Caco-2 (cell line): Measurements from ENCODE around the gene CCDC102B. TPM values are rescaled to one million over a fixed set of nuclear protein-coding genes. Genes with fewer than 3 reads are reported as not detected.
"Not testable (repeated sequence)": the region's sequence is repeated elsewhere in the genome, so short reads cannot be mapped to it uniquely, and the experiment has no call there.

ENCODE experiments used
- BruUV-seq: library from RNA; stranded (reverse); fragments of 400-500 nt; replicated peaks from 2 replicates; lab custom pipeline; 2021; lab: Mats Ljungman, UMichigan
- CTCF ChIA-PET: fragments of 300-600 bp; sonication (Branson Sonifier 250); formaldehyde crosslinking; loops from one replicate; lab custom pipeline; 2022; ENCODE audit warnings: antibody characterized with exemption; lab: Charles Lee
- POLR2A ChIA-PET: fragments of 300-600 bp; sonication (Branson Sonifier 250); formaldehyde crosslinking; loops from one replicate; lab custom pipeline; 2022; ENCODE audit warnings: antibody characterized with exemption; lab: Charles Lee
- DNase-seq, 2 experiments: peaks; one replicate each; pipeline versions ENCODE4 v3.0.0 to v3.0.0-alpha.2; 2020 to 2022
- H3K27me3 ChIP-seq: replicated peaks from 2 replicates; pipeline ENCODE4 v1.6.0; 2011; ENCODE audit warnings: low read length; ENCODE audit not compliant: control insufficient read depth, insufficient read depth
- H3K36me3 ChIP-seq: 2 replicates; pipeline ENCODE4 v1.5.1; 2011; ENCODE audit warnings: low read length; ENCODE audit not compliant: control insufficient read depth, insufficient read depth
- H3K4me1 ChIP-seq: fragments of 250-450 bp; sonication (Bioruptor Pico); 2 replicates; pipeline ENCODE4 v1.5.1; 2020; ENCODE audit warnings: mild to moderate bottlenecking
- H3K4me3 ChIP-seq: 2 replicates; pipeline ENCODE4 v1.5.1; 2011; ENCODE audit warnings: low read depth, mild to moderate bottlenecking, control low read depth, low read length
- H3K9me3 ChIP-seq: fragments of 250-450 bp; sonication (Bioruptor Pico); 2 replicates; pipeline ENCODE4 v1.5.1; 2020; ENCODE audit warnings: mild to moderate bottlenecking, moderate library complexity
- H3K27ac Mint-ChIP-seq: one replicate; pipeline ENCODE4 v1.8.0; 2022; ENCODE audit warnings: mixed read lengths; ENCODE audit not compliant: unreplicated experiment
- H3K27me3 Mint-ChIP-seq: one replicate; pipeline ENCODE4 v1.8.0; 2022; ENCODE audit warnings: mixed read lengths; ENCODE audit not compliant: insufficient read depth, unreplicated experiment
- H3K36me3 Mint-ChIP-seq: one replicate; pipeline ENCODE4 v1.8.0; 2022; ENCODE audit warnings: mild to moderate bottlenecking, mixed read lengths; ENCODE audit not compliant: insufficient read depth, unreplicated experiment
- H3K4me1 Mint-ChIP-seq: one replicate; pipeline ENCODE4 v1.8.0; 2022; ENCODE audit warnings: low read depth, mixed read lengths; ENCODE audit not compliant: unreplicated experiment
- H3K4me3 Mint-ChIP-seq: one replicate; pipeline ENCODE4 v1.8.0; 2022; ENCODE audit warnings: mild to moderate bottlenecking, moderate library complexity, mixed read lengths; ENCODE audit not compliant: unreplicated experiment
- H3K9me3 Mint-ChIP-seq: one replicate; pipeline ENCODE4 v1.8.0; 2022; ENCODE audit warnings: mixed read lengths; ENCODE audit not compliant: unreplicated experiment
- CTCF ChIP-seq, 2 experiments: fragments of 200-600 bp in 1 of 2; IDR thresholded peaks; 1 replicate in 1 of 2; 2 replicates in 1 of 2; pipeline versions ENCODE4 v1.5.1 to v1.8.0; 2011 to 2022; ENCODE audit warnings: antibody characterized with exemption in 1 of 2, control low read depth in 1 of 2, inconsistent platforms in 1 of 2, low read depth in 1 of 2, low read length in 1 of 2, mild to moderate bottlenecking in 1 of 2, moderate library complexity in 1 of 2; ENCODE audit not compliant: insufficient read depth in 1 of 2, severe bottlenecking in 1 of 2, unreplicated experiment in 1 of 2
- intact Hi-C: fragments of 100-400 bp; cut with micrococcal nuclease; formaldehyde crosslinking; loops from one replicate; pipeline ENCODE4 v1.10.0; 2022; ENCODE audit not compliant: unreplicated experiment
- total RNA-seq: library from RNA; stranded (reverse); gene quantifications from 2 replicates; pipeline ENCODE4 v1.2.3, GENCODE V29; 2022

Gene CCDC102B
- total RNA-seq, 1 experiment from 2014 or later = 1.1 TPM

GRCh38 chr18:68997845-68998244, 200.0 kb downstream of the CCDC102B start:
- Mint-ChIP-seq H3K4me3 (no peak overlapping the region), H3K36me3 (no peaks in the 10 kb centered on the region), H3K4me1 (no peaks in the 10 kb centered on the region), H3K27ac (no peak overlapping the region), H3K27me3 (no peaks in the 10 kb centered on the region), H3K9me3 (no peaks in the 10 kb centered on the region)
- BruUV-seq = no TSS peak
- POLR2A ChIA-PET = no interaction called here
- Histone ChIP-seq H3K4me1 (no peaks in the 10 kb centered on the region), H3K9me3 (no peaks in the 10 kb centered on the region), H3K27me3 (no peaks in the 10 kb centered on the region), H3K36me3 (no peaks in the 10 kb centered on the region), H3K4me3 (no peak overlapping the region)
- CTCF ChIA-PET = no interaction called here
- intact Hi-C loops = no loop called here
- no peak for DNase-seq
- TF ChIP-seq CTCF (IDR thresholded peaks at IDR 0.05; ENCODE audit: insufficient read depth in 1 of 2, low read depth in 1 of 2, low read length in 1 of 2, severe bottlenecking in 1 of 2, unreplicated experiment in 1 of 2) = no peak

GRCh38 chr18:69000366-69000765, 202.5 kb downstream of the CCDC102B start:
- Histone ChIP-seq H3K9me3 (no peaks in the 10 kb centered on the region), H3K4me1 (no peaks in the 10 kb centered on the region), H3K27me3 (no peaks in the 10 kb centered on the region), H3K36me3 (no peaks in the 10 kb centered on the region), H3K4me3 (no peak overlapping the region)
- BruUV-seq = no TSS peak
- Mint-ChIP-seq H3K27ac (no peak overlapping the region), H3K4me3 (no peak overlapping the region), H3K9me3 (no peaks in the 10 kb centered on the region), H3K4me1 (no peaks in the 10 kb centered on the region), H3K27me3 (no peaks in the 10 kb centered on the region), H3K36me3 (no peaks in the 10 kb centered on the region)
- DNase-seq = no peak
- ChIA-PET CTCF (no interaction called here), POLR2A (no interaction called here)
- TF ChIP-seq CTCF (IDR thresholded peaks at IDR 0.05; ENCODE audit: insufficient read depth in 1 of 2, low read depth in 1 of 2, low read length in 1 of 2, severe bottlenecking in 1 of 2, unreplicated experiment in 1 of 2) = no peak
- intact Hi-C loops = loop anchor here (10.0 kb wide), 1 partner anchor 76 kb away; no protein-coding TSS in a partner anchor

GRCh38 chr18:69002233-69002632, 204.4 kb downstream of the CCDC102B start:
- no peak for DNase-seq
- intact Hi-C loops = loop anchor here (10.0 kb wide), 1 partner anchor 77 kb away; no protein-coding TSS in a partner anchor
- H3K4me3 Mint-ChIP-seq = no peak overlapping the region

GRCh38 chr18:69006212-69006611, 208.3 kb downstream of the CCDC102B start:
- H3K4me1 ChIP-seq, H3K27ac Mint-ChIP-seq, H3K36me3 Mint-ChIP-seq, POLR2A ChIA-PET, H3K27me3 ChIP-seq, CTCF ChIA-PET, H3K4me1 Mint-ChIP-seq, DNase-seq, BruUV-seq, H3K36me3 ChIP-seq, H3K4me3 Mint-ChIP-seq, H3K9me3 ChIP-seq, H3K4me3 ChIP-seq, H3K27me3 Mint-ChIP-seq, H3K9me3 Mint-ChIP-seq: not testable (repeated sequence)
- intact Hi-C loops = loop anchor here (10.0 kb wide), 1 partner anchor 81 kb away; no protein-coding TSS in a partner anchor

More at GRCh38 chr18:69002233-69002632, 204.4 kb downstream of the CCDC102B start:
- TF ChIP-seq CTCF (IDR thresholded peaks at IDR 0.05; ENCODE audit: insufficient read depth in 1 of 2, low read depth in 1 of 2, low read length in 1 of 2, severe bottlenecking in 1 of 2, unreplicated experiment in 1 of 2) = no peak
- no peaks in the 10 kb centered on the region for H3K9me3 ChIP-seq
- Mint-ChIP-seq H3K9me3 (no peaks in the 10 kb centered on the region), H3K27ac (no peak overlapping the region), H3K4me1 (no peaks in the 10 kb centered on the region), H3K36me3 (no peaks in the 10 kb centered on the region), H3K27me3 (no peaks in the 10 kb centered on the region)
- no peaks in the 10 kb centered on the region for H3K36me3 ChIP-seq
- CTCF ChIA-PET = no interaction called here
- H3K4me3 ChIP-seq = no peak overlapping the region
- H3K27me3 ChIP-seq = no peaks in the 10 kb centered on the region
- H3K4me1 ChIP-seq = no peaks in the 10 kb centered on the region
- POLR2A ChIA-PET = no interaction called here
- no TSS peak for BruUV-seq
